T-helper 1 cell treated with Interleukin-12 subunit alpha and Interleukin-12 subunit beta and Interleukin-4 antibody, amounts not matched to agents 30 μg/mL and 1 μg/mL, for 36 hours (primary cell): ENCODE data around the gene SEMA7A.

Experiments
- H3K27ac Mint-ChIP-seq: one replicate; pipeline ENCODE4 v1.8.0; 2021; ENCODE audit warnings: mild to moderate bottlenecking, mixed read lengths
- H3K27me3 Mint-ChIP-seq: one replicate; pipeline ENCODE4 v1.8.0; 2021; ENCODE audit warnings: low read depth, mixed read lengths
- H3K36me3 Mint-ChIP-seq: one replicate; pipeline ENCODE4 v1.8.0; 2021; ENCODE audit warnings: low read depth, mixed read lengths
- H3K4me1 Mint-ChIP-seq: one replicate; pipeline ENCODE4 v1.8.0; 2021; ENCODE audit warnings: low read depth, mixed read lengths
- H3K4me3 Mint-ChIP-seq: one replicate; pipeline ENCODE4 v1.8.0; 2021; ENCODE audit warnings: mild to moderate bottlenecking, moderate library complexity, mixed read lengths
- H3K9me3 Mint-ChIP-seq: one replicate; pipeline ENCODE4 v1.8.0; 2021; ENCODE audit warnings: mixed read lengths

The SEMA7A gene

GRCh38 chr15:74443100-74443909 lies 9.5 kb upstream of the SEMA7A start:
- Mint-ChIP-seq H3K4me3 (no peak overlapping the region), H3K27me3 (no peaks in the 10 kb centered on the region), H3K4me1 (peaks cover 8% of the 10 kb centered on the region), H3K36me3 (peaks cover 19% of the 10 kb centered on the region), H3K27ac (peak overlapping the region; percentile 13), H3K9me3 (no peaks in the 10 kb centered on the region)

DNA sequence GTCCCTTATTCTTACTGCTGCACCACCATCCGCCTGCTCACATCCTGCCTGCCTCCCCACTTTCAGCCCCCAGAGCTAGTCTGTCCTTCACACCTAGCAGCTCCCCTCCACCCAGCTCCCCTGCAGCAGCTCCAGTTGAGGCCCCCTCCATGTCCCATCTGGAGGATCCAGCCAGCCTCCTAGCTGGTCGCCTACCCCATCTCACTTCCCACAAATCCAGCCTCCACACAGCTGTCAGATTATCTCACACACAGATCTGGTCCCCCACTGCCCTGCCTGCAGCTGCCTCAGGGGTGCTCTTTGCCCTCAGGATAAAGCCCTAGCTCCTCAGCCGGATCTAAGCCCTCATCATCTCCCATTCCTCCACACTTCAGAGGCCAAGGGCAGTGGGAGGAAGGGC lies 8.8 kb upstream of the SEMA7A start:
- H3K27me3 Mint-ChIP-seq, result no peaks in the 10 kb centered on the region
- no peaks in the 10 kb centered on the region for H3K9me3 Mint-ChIP-seq
- H3K4me3 Mint-ChIP-seq, result no peak overlapping the region
- H3K4me1 Mint-ChIP-seq, result peaks cover 9% of the 10 kb centered on the region
- peaks cover 12% of the 10 kb centered on the region for H3K36me3 Mint-ChIP-seq
- no peak overlapping the region for H3K27ac Mint-ChIP-seq

DNA sequence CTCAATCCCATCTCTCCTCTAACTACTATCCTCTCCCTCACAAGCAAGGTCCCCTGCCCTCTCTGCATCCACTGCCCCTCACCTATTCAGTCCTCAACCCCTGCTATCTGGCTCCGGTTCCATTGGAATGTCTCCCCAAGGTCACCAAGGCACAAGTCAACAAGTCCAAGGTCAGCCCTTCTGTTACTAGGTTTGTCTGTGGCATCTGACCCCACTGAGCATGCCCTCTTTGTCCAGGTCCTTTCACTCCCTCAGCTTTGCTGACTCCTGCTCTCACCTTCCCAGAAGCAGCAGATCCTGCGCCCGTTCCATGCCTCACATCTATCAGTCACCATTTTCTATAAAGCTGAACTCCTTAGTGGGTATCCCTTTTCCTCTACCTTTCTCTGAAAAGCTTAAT lies 8.3 kb upstream of the SEMA7A start:
- H3K36me3 Mint-ChIP-seq, result peaks cover 12% of the 10 kb centered on the region
- peaks cover 9% of the 10 kb centered on the region for H3K4me1 Mint-ChIP-seq
- no peak overlapping the region for H3K4me3 Mint-ChIP-seq
- peak overlapping the region; percentile 32 for H3K27ac Mint-ChIP-seq
- H3K9me3 Mint-ChIP-seq, result no peaks in the 10 kb centered on the region
- H3K27me3 Mint-ChIP-seq, result no peaks in the 10 kb centered on the region

DNA sequence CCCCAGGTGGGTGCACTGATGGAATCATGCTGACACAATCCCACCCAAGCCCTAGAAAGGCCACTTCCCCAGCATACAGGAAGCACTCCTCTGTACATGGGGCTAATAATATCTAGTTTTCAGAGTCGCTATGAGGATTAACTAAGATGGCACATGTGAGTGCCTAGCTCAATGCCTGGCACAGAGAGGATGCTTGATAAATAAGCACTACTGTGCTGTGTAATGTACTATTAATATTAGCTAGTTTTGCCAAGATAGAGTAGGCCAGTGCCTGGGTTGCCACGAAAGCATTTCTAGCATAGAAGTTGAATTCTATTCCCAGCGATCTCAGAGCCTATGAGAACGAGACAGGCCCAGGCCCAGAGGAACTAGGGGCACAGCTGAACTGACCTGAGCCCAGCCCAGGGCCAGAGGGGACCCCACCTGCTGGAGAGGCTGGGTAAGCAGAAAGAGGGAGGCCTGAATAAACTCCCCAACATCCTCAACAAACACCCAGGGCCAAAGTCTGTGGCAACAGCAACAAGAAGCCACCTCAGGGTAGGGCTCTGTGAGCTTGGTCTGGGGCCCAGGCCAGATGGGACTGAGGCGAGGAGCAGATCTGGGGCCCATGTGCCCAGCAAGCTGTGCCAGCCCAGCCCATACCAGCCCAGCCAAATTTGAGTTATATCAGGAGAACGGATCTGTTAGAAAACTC lies 7.6 kb upstream of the SEMA7A start:
- peaks cover 10% of the 10 kb centered on the region for H3K4me1 Mint-ChIP-seq
- no peaks in the 10 kb centered on the region for H3K9me3 Mint-ChIP-seq
- peaks cover 8% of the 10 kb centered on the region for H3K36me3 Mint-ChIP-seq
- H3K4me3 Mint-ChIP-seq, result no peak overlapping the region
- no peak overlapping the region for H3K27ac Mint-ChIP-seq
- H3K27me3 Mint-ChIP-seq, result no peaks in the 10 kb centered on the region

GRCh38 chr15:74438721-74439316 lies 5.1 kb upstream of the SEMA7A start:
- H3K9me3 Mint-ChIP-seq, result no peaks in the 10 kb centered on the region
- H3K4me1 Mint-ChIP-seq, result peaks cover 27% of the 10 kb centered on the region
- no peak overlapping the region for H3K4me3 Mint-ChIP-seq
- H3K36me3 Mint-ChIP-seq, result no peaks in the 10 kb centered on the region
- no peaks in the 10 kb centered on the region for H3K27me3 Mint-ChIP-seq
- peak overlapping the region; percentile 23 for H3K27ac Mint-ChIP-seq

DNA sequence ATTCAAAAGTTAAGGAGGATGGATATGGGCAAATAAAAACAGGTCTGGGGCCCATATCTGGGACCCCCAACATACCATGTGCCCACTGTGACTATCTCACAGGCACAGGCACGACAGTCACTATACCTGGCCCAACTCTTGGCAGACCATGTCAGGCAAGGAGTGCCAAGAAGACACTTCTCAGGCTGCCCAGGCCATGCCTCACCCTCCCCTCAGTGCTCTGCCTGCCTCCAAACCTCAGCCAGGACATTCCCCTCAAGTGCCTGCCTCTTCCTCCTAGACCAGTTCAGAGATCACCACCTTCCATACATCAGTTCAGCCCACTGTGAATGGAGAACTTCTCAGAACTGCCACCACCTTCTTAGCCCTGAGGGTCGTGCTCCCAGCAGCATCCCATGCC lies 4.4 kb upstream of the SEMA7A start:
- no peaks in the 10 kb centered on the region for H3K9me3 Mint-ChIP-seq

GRCh38 chr15:74434263-74435136 lies 742 bp upstream of the SEMA7A start:
- H3K27ac Mint-ChIP-seq, result peak overlapping the region; percentile 88
- H3K36me3 Mint-ChIP-seq, result peaks cover 3% of the 10 kb centered on the region
- peaks cover 56% of the 10 kb centered on the region for H3K4me1 Mint-ChIP-seq
- H3K9me3 Mint-ChIP-seq, result no peaks in the 10 kb centered on the region
- no peaks in the 10 kb centered on the region for H3K27me3 Mint-ChIP-seq
- peak overlapping the region; percentile 83 for H3K4me3 Mint-ChIP-seq

More for the DNA sequence above, 4.4 kb upstream of the SEMA7A start:
- H3K27ac Mint-ChIP-seq, result peak overlapping the region; percentile 12
- H3K27me3 Mint-ChIP-seq, result no peaks in the 10 kb centered on the region
- H3K4me1 Mint-ChIP-seq, result peaks cover 27% of the 10 kb centered on the region
- no peak overlapping the region for H3K4me3 Mint-ChIP-seq
- no peaks in the 10 kb centered on the region for H3K36me3 Mint-ChIP-seq

DNA sequence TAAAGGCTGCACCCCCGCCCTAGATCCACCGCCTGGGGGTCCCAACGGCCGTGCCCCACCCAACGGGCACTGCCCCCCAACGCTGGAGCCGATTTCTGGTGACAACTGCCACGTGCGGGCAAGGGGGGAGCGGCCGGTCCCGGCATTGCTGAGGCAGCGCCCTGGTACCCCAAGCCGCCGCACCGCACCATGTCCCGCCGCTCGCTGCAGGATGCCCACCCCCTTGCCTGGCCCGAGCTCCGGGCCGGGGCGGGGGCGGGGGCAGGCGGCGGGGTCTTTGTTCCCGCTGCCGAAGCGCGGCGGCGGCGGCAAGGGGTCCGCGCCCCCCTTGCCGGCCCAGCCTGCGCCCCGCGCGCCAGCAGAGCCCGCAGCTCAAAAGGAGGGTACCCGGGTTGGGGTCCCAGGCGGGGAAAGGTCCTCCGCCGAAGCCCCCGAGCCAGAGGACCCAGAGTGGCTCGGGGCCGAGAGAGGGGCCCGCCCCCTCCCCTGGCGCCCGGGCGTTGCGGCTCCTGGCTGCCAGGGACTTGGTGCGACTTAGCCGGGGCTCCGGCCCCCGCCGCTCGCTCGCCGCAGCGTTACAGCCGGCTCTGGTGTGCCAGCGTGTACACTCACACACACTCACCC lies 678 bp downstream of the SEMA7A start:
- Mint-ChIP-seq H3K4me3 (peak overlapping the region; percentile 83), H3K9me3 (no peaks in the 10 kb centered on the region), H3K27ac (no peak overlapping the region), H3K4me1 (peaks cover 49% of the 10 kb centered on the region), H3K27me3 (no peaks in the 10 kb centered on the region), H3K36me3 (peaks cover 3% of the 10 kb centered on the region)

DNA sequence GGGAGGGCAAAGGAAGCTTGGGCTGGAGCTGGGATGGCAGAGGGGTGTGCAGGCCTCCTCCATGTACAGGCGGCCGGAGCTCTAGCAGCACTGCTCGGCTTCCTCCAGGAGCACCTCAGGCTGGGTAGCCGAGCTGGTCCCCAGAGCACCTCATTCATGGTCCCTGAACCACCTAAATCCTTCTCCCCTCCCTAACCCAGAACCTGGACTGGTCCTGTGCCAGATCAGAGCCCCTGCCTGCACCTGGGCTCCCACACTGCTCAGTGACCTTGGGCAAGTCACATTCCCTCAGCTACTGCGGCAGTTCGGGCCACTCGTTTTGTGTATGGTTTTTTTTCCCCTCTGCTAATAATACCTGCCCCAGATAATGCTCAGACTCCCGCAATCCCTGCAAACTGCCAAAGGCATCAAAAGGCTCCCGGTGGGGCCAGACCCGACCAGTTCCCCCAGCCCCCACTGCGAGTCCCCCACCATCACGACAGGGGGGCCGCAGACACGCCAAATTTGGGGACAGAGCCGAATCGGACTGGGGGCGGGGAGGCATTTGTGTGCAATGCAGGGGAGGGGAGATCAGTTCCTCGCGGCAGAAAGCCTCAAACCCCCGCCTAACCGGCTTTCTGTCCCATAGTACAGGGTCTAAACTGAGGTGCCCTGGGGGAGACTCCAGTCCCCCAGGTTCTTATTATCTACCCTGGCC lies 1.3 kb downstream of the SEMA7A start:
- Mint-ChIP-seq H3K4me3 (peak overlapping the region; percentile 83), H3K27ac (peak overlapping the region; percentile 85), H3K36me3 (peaks cover 5% of the 10 kb centered on the region), H3K27me3 (no peaks in the 10 kb centered on the region), H3K9me3 (no peaks in the 10 kb centered on the region), H3K4me1 (peaks cover 55% of the 10 kb centered on the region)

DNA sequence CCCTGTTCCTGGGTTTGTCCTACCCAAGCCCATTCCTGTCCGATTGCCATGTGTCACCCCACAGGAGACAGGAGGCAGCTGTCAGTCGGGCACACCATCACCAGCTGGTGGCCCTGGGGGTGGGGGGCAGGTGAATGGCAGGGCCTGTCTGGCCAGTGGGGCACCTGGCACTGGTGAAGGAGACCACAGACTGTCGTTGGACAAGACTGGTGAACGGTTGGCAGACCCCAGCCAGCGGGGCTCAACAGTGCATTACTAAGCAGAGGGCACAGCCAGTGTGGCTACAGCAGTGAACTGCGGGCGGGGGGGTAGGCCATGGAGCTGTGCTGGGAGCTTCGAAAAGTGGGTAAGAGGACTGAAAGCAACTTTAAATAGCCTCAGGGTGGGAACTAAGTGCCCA lies 2.1 kb downstream of the SEMA7A start:
- peaks cover 55% of the 10 kb centered on the region for H3K4me1 Mint-ChIP-seq
- H3K27ac Mint-ChIP-seq, result peak overlapping the region; percentile 71
- peaks cover 5% of the 10 kb centered on the region for H3K36me3 Mint-ChIP-seq
- H3K4me3 Mint-ChIP-seq, result peak overlapping the region; percentile 83
- H3K27me3 Mint-ChIP-seq, result no peaks in the 10 kb centered on the region
- H3K9me3 Mint-ChIP-seq, result no peaks in the 10 kb centered on the region

DNA sequence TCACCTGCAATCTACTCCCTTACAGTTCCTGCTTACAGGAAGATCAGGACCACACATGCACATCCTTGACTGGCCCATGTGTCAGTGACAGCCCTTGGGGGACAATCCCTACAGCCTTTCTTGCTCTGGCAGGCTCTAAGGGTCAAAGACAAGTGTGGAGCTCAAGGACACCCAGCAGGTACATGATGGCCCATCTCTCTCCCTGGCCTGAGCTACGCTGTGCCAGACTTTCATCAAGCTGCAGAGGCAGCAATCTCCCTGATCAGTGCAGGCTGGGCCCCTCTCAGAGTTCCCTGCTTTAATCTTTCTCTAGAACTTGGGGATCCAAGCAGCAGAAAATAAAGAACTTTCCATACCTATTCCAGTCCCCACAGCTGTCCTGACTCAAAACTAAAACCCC lies 2.6 kb downstream of the SEMA7A start:
- Mint-ChIP-seq H3K36me3 (peaks cover 8% of the 10 kb centered on the region), H3K4me1 (peaks cover 56% of the 10 kb centered on the region), H3K27me3 (no peaks in the 10 kb centered on the region), H3K27ac (peak overlapping the region; percentile 71), H3K9me3 (no peaks in the 10 kb centered on the region), H3K4me3 (peak overlapping the region; percentile 83)

GRCh38 chr15:74430510-74430951 lies 3.2 kb downstream of the SEMA7A start:
- H3K27ac Mint-ChIP-seq, result peak overlapping the region; percentile 52
- peak overlapping the region; percentile 83 for H3K4me3 Mint-ChIP-seq
- H3K4me1 Mint-ChIP-seq, result peaks cover 54% of the 10 kb centered on the region
- H3K36me3 Mint-ChIP-seq, result peaks cover 8% of the 10 kb centered on the region
- H3K27me3 Mint-ChIP-seq, result no peaks in the 10 kb centered on the region
- no peaks in the 10 kb centered on the region for H3K9me3 Mint-ChIP-seq

DNA sequence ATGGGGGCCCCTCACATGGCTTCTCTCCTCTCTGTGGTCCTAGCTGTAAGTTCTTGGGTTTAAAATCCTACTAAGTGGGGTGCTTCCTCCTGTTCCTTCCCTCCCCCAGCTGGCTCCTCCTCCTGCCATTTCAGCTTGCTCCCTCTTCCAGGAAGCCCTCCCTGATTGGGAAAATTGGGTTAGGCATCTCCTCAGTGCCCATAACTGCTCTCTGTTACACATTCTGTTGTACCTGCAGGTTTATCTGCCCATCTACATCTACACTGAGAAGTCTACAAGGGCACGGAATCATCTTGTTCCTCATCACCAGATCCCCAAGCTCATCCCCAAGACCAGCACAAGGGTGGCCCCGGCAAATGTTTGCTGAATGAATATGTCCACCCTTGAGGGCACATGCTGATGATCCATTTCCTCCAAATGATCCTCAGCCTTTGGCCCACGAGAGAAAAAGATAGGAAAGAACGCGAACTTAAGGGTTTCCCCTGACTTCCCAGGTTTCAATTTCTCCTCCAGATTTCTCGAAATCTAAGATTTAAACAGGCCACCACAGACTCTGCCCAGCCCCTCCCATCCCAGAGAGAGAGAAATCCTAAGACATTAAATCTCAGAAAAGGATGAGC lies 3.9 kb downstream of the SEMA7A start:
- Mint-ChIP-seq H3K27ac (peak overlapping the region; percentile 75), H3K9me3 (no peaks in the 10 kb centered on the region), H3K4me3 (peak overlapping the region; percentile 48), H3K27me3 (no peaks in the 10 kb centered on the region), H3K4me1 (peaks cover 48% of the 10 kb centered on the region), H3K36me3 (peaks cover 8% of the 10 kb centered on the region)
